SK-N-SH treated with all-trans-retinoic acid at 6 μM for 48 hours (cell line): ENCODE measurements around the gene SDC1.

ENCODE experiments used
- ARNTL ChIP-seq: fragments of 450-650 bp; formaldehyde crosslinking; IDR thresholded peaks from 2 replicates; pipeline ENCODE4 v1.5.0; 2020; ENCODE audit warnings: low read depth, mild to moderate bottlenecking, moderate library complexity, borderline replicate concordance
- CREB5 ChIP-seq: fragments of 250-450 bp; sonication (Bioruptor Pico); IDR thresholded peaks from 2 replicates; pipeline ENCODE4 v1.5.1; 2020; ENCODE audit warnings: low read depth, mild to moderate bottlenecking, moderate library complexity
- GLIS3 ChIP-seq: fragments of 250-450 bp; sonication (Bioruptor Pico); IDR thresholded peaks from 2 replicates; pipeline ENCODE4 v1.5.0; 2020; ENCODE audit warnings: mild to moderate bottlenecking, moderate library complexity
- ISL1 ChIP-seq: fragments of 250-450 bp; sonication (Bioruptor Pico); IDR thresholded peaks from 2 replicates; pipeline ENCODE4 v2.1.2; 2022; ENCODE audit warnings: mild to moderate bottlenecking, moderate library complexity
- OSR1 ChIP-seq: fragments of 250-450 bp; sonication (Bioruptor Pico); IDR thresholded peaks from 2 replicates; pipeline ENCODE4 v1.8.0; 2022; ENCODE audit warnings: moderate library complexity, mild to moderate bottlenecking, inconsistent platforms
- PATZ1 ChIP-seq: fragments of 250-450 bp; sonication (Bioruptor Pico); IDR thresholded peaks from 2 replicates; pipeline ENCODE4 v1.8.0; 2020; ENCODE audit warnings: mild to moderate bottlenecking, moderate library complexity, borderline replicate concordance
- TCF4 ChIP-seq: fragments of 250-450 bp; sonication (Bioruptor Pico); IDR thresholded peaks from 2 replicates; pipeline ENCODE4 v1.8.0; 2021; ENCODE audit warnings: mild to moderate bottlenecking, moderate library complexity, borderline replicate concordance
- TOX ChIP-seq: fragments of 250-450 bp; sonication (Bioruptor Pico); IDR thresholded peaks from 2 replicates; pipeline ENCODE4 v1.8.0; 2021; ENCODE audit warnings: mild to moderate bottlenecking, moderate library complexity, borderline replicate concordance
- ZC3H10 ChIP-seq: fragments of 250-450 bp; sonication (Bioruptor Pico); IDR thresholded peaks from 2 replicates; pipeline ENCODE4 v1.5.1; 2021; ENCODE audit warnings: mild to moderate bottlenecking, moderate library complexity
- ZFP3 ChIP-seq: fragments of 250-450 bp; sonication (Bioruptor Pico); IDR thresholded peaks from 2 replicates; pipeline ENCODE4 v1.5.0; 2020; ENCODE audit warnings: mild to moderate bottlenecking, moderate library complexity

GRCh38 chr2:20174410-20174809, 50.5 kb downstream of the SDC1 start:
- TF ChIP-seq TCF4 (CRISPR knock-in tag) (no peak), CREB5 (no peak), ZFP3 (CRISPR knock-in tag) (no peak), TOX (CRISPR knock-in tag) (no peak), ISL1 (CRISPR knock-in tag) (no peak), GLIS3 (CRISPR knock-in tag) (no peak), PATZ1 (CRISPR knock-in tag) (no peak), ZC3H10 (CRISPR knock-in tag) (no peak), OSR1 (CRISPR knock-in tag) (no peak), ARNTL (CRISPR knock-in tag) (no peak)
